Stomach (tissue), 9 donors: ENCODE measurements around the gene BIN1. TPM values are rescaled to one million over a fixed set of nuclear protein-coding genes. Genes with fewer than 3 reads are reported as not detected.
"Not testable (repeated sequence)": the region's sequence is repeated elsewhere in the genome, so short reads cannot be mapped to it uniquely, and the experiment has no call there.

Source experiments
- DNase-seq, 2 donors: peaks; one replicate each; pipeline versions ENCODE4 v3.0.0 to v3.0.0-alpha.2; 2013 to 2019
- H3K27ac ChIP-seq, 5 donors: fragments of 200-600 bp in 4 of 5; sonication (generic) in 4 of 5; one replicate each; pipeline ENCODE4 v1.5.1; 2013 to 2019; ENCODE audit warnings: mild to moderate bottlenecking in 1 of 5, moderate library complexity in 1 of 5
- H3K27me3 ChIP-seq, 3 donors: fragments of 200-600 bp; sonication (generic); one replicate each; pipeline ENCODE4 v1.5.1; 2017 to 2019; ENCODE audit warnings: mixed run types in 1 of 3
- H3K36me3 ChIP-seq, 4 donors: fragments of 200-600 bp; sonication (generic); 1 replicate in 3 of 4; 2 replicates in 1 of 4; pipeline ENCODE4 v1.5.1; 2016 to 2019
- H3K4me1 ChIP-seq, 4 donors: fragments of 200-600 bp; sonication (generic); one replicate each; pipeline ENCODE4 v1.5.1; 2016 to 2019
- H3K4me3 ChIP-seq, 4 donors: fragments of 200-600 bp; sonication (generic) in 3 of 4; one replicate each; pipeline ENCODE4 v1.5.1; 2016 to 2019; ENCODE audit warnings: mild to moderate bottlenecking in 1 of 4
- H3K9me3 ChIP-seq, 4 donors: fragments of 200-600 bp; sonication (generic); one replicate each; pipeline ENCODE4 v1.5.1; 2016 to 2019
- CTCF ChIP-seq, 7 experiments: fragments of 450-650 bp in 4 of 7; fragments of 200-600 bp in 3 of 7; sonication (generic) in 3 of 7; IDR thresholded peaks; one replicate each; pipeline ENCODE4 v1.5.1; 2016 to 2019; ENCODE audit warnings: antibody characterized with exemption in 7 of 7, control low read depth in 2 of 7, mild to moderate bottlenecking in 1 of 7
- EP300 ChIP-seq: sonication (generic); formaldehyde crosslinking; IDR thresholded peaks from one replicate; pipeline ENCODE4 v1.6.1; 2017; ENCODE audit warnings: antibody characterized with exemption
- POLR2A ChIP-seq, 4 donors: fragments of 450-650 bp; IDR thresholded peaks; one replicate each; pipeline ENCODE4 v1.6.1; 2016; ENCODE audit warnings: antibody characterized with exemption in 4 of 4, control low read depth in 2 of 4, mild to moderate bottlenecking in 1 of 4, moderate library complexity in 1 of 4
- POLR2AphosphoS5 ChIP-seq, 3 donors: sonication (generic); formaldehyde crosslinking; IDR thresholded peaks; one replicate each; pipeline ENCODE4 v1.6.1; 2016; ENCODE audit warnings: antibody characterized with exemption in 3 of 3
- WGBS, 5 donors: extraction: QIAGEN DNeasy Blood & Tissue Kit in 3 of 5; methylation state at CpG; one replicate each; pipeline versions ENCODE4 v1.1.5 to v1.1.7; 2013 to 2018; 5-methylcytosine and 5-hydroxymethylcytosine counted together
- intact Hi-C: fragments of 100-400 bp; cut with DNase I; formaldehyde crosslinking; loops from one replicate; pipeline ENCODE4 v1.15.1; 2023; ENCODE audit warnings: low total_unique reads
- polyA plus RNA-seq, 3 donors: library from polyadenylated mRNA; stranded (reverse); fragments of 200-250 nt; gene quantifications; one replicate each; pipeline ENCODE4 v1.2.3, GENCODE V29; 2013
- total RNA-seq, 5 donors: library from RNA; depleted of rRNA; stranded (reverse); fragments of >200 nt; gene quantifications; one replicate each; pipeline versions ENCODE4 v1.1.0 to v1.2.3, GENCODE V29; 2014 to 2016
- donor health status: healthy with polysubstance abuse.
- donor health status: Bipolar disorder and iron deficiency.
- donor health status: healthy.

BIN1 gene
- total and polyA plus RNA-seq, 8 donors: 39.1 to 175 (median 47.8) TPM

- intact Hi-C loops: no loop called here
- peaks cover 0 to 38% (median 22%) of the 10 kb centered on the region in 3 donors for H3K27me3 ChIP-seq
- H3K4me1 ChIP-seq: peaks cover 11 to 17% (median 15%) of the 10 kb centered on the region in 4 donors
- no peaks in the 10 kb centered on the region for H3K36me3 ChIP-seq
- no peaks in the 10 kb centered on the region for H3K9me3 ChIP-seq
- WGBS, 5 donors: 58 to 73% (median 70%) methylated on average over 5 of the region's 5 CpGs
- no peak overlapping the region for H3K4me3 ChIP-seq
- no peak for DNase-seq
- H3K27ac ChIP-seq: no peak overlapping the region
- TF ChIP-seq EP300: no peak
- no peak for TF ChIP-seq POLR2A (IDR thresholded peaks at IDR 0.05)
- no peak for TF ChIP-seq CTCF (IDR thresholded peaks at IDR 0.05)
These were observed 77.5 kb downstream of the BIN1 start for GRCh38 chr2:127029350-127030051.

- DNase-seq, H3K36me3 ChIP-seq, intact Hi-C loops, H3K9me3 ChIP-seq, H3K4me3 ChIP-seq, H3K27ac ChIP-seq: not testable (repeated sequence)
- H3K4me1 ChIP-seq: peaks cover 11 to 17% (median 15%) of the 10 kb centered on the region in 4 donors
- 19 to 48% (median 43%) methylated on average over 1 of the region's 1 CpG for WGBS, 5 donors
- H3K27me3 ChIP-seq: peaks cover 0 to 39% (median 22%) of the 10 kb centered on the region in 3 donors
These were observed 78.2 kb downstream of the BIN1 start for GRCh38 chr2:127028745-127029144.

GRCh38 chr2:127027715-127028114 lies 79.2 kb downstream of the BIN1 start:
- Histone ChIP-seq H3K27ac (no peak overlapping the region), H3K4me1 (peaks cover 11 to 17% (median 15%) of the 10 kb centered on the region in 4 donors), H3K36me3 (no peaks in the 10 kb centered on the region), H3K4me3 (no peak overlapping the region), H3K27me3 (peaks cover 0 to 39% (median 22%) of the 10 kb centered on the region in 3 donors), H3K9me3 (no peaks in the 10 kb centered on the region)
- no peak for TF ChIP-seq POLR2A (IDR thresholded peaks at IDR 0.05)
- no peak for TF ChIP-seq CTCF (IDR thresholded peaks at IDR 0.05)
- TF ChIP-seq POLR2AphosphoS5 (IDR thresholded peaks at IDR 0.05): no peak
- no peak for TF ChIP-seq EP300
- intact Hi-C loops: no loop called here
- no peak for DNase-seq
- WGBS, 5 donors: 77 to 89% (median 89%) methylated on average over 2 of the region's 2 CpGs

- Histone ChIP-seq H3K4me3 (peak overlapping the region; percentile 41 to 54 (median 48)), H3K9me3 (no peaks in the 10 kb centered on the region), H3K27me3 (peaks cover 0 to 39% (median 22%) of the 10 kb centered on the region in 3 donors), H3K4me1 (peaks cover 11 to 17% (median 15%) of the 10 kb centered on the region in 4 donors), H3K27ac (peak overlapping the region in 1 of 5 donors; percentile 42), H3K36me3 (no peaks in the 10 kb centered on the region)
- no peak for TF ChIP-seq POLR2A (IDR thresholded peaks at IDR 0.05)
- TF ChIP-seq EP300: no peak
- peak in 1 of 3 donors; percentile 3 for TF ChIP-seq POLR2AphosphoS5 (IDR thresholded peaks at IDR 0.05)
- peak in 2 of 7 experiments; percentile 10 to 27 for TF ChIP-seq CTCF (IDR thresholded peaks at IDR 0.05)
- WGBS, 5 donors: 1 to 3% (median 1%) methylated on average over 20 to 39 of the region's 39 CpGs
- DNase-seq: peak; percentile 55 to 92
- intact Hi-C loops: no loop called here
These were observed 81.4 kb downstream of the BIN1 start for GRCh38 chr2:127025359-127026166.
